ENCODE data around the gene NDUFA6.

NDUFA6 gene

GRCh38 chr22:42091455-42091782, 847 bp upstream of the NDUFA6 start:
- ChIA-PET CTCF (interaction anchor here (0.6 to 2.2 kb wide), 12 partner anchors 11 to 440 kb away, joined by 3 to 16 read pairs (median 3); no protein-coding TSS in a partner anchor), POLR2A (interaction anchor here (1.0 to 4.8 kb wide), 9 partner anchors 11 to 394 kb away, joined by 3 to 57 read pairs (median 6); partner anchors contain the start of genes CENPM, NAGA and SMDT1)
- TF ChIP-seq ELF4 (IDR thresholded peaks at IDR 0.05), result no peak
- TF ChIP-seq FOXM1 (IDR thresholded peaks at IDR 0.05; ENCODE audit: borderline replicate concordance), result peak; percentile 19; the same call in 1 of the 2 replicates
- no peak for DNase-seq (ENCODE audit: extremely low spot score)

GRCh38 chr22:42086051-42086450, 4.5 kb downstream of the NDUFA6 start:
- POLR2A ChIA-PET, result interaction anchor here (0.9 kb wide), 1 partner anchor 139 kb away, joined by 3 read pairs; the partner anchor contains the start of gene CENPM

GRCh38 chr22:42084874-42085273, 5.7 kb downstream of the NDUFA6 start:
- TF ChIP-seq ARNT (IDR thresholded peaks at IDR 0.05) (no peak), PKNOX1 (IDR thresholded peaks at IDR 0.05) (no peak), SUZ12 (IDR thresholded peaks at IDR 0.05) (no peak), TARDBP (IDR thresholded peaks at IDR 0.05) (no peak), ZNF384 (IDR thresholded peaks at IDR 0.05) (no peak)
- DNase-seq (ENCODE audit: extremely low spot score), result no peak
- CTCF ChIA-PET, result no interaction called here
- POLR2A ChIA-PET, result no interaction called here

More at GRCh38 chr22:42086051-42086450, 4.5 kb downstream of the NDUFA6 start:
- no peak for DNase-seq (ENCODE audit: extremely low spot score)
- CTCF ChIA-PET, result interaction anchor here (0.5 kb wide), 1 partner anchor 10 kb away, joined by 3 read pairs; no protein-coding TSS in a partner anchor
- no peak for TF ChIP-seq ZNF384 (IDR thresholded peaks at IDR 0.05)
- no peak for TF ChIP-seq SUZ12 (IDR thresholded peaks at IDR 0.05)

GRCh38 chr22:42083119-42083518, 7.5 kb downstream of the NDUFA6 start:
- CTCF ChIA-PET, result no interaction called here
- no peak for DNase-seq (ENCODE audit: extremely low spot score)
- POLR2A ChIA-PET, result interaction anchor here (2.1 kb wide), 1 partner anchor 12 kb away, joined by 8 read pairs; the partner anchor contains the start of gene NAGA
- TF ChIP-seq TARDBP (IDR thresholded peaks at IDR 0.05) (no peak), CTBP1 (IDR thresholded peaks at IDR 0.05; ENCODE audit: borderline replicate concordance) (no peak), SP1 (IDR thresholded peaks at IDR 0.05) (no peak), FOXK2 (IDR thresholded peaks at IDR 0.05) (no peak), ELF4 (IDR thresholded peaks at IDR 0.05) (no peak)

- peak; percentile 28 for DNase-seq (ENCODE audit: extremely low spot score)
- TF ChIP-seq ELF4 (IDR thresholded peaks at IDR 0.05) (0 out of 2 replicates have a peak, but pooled peaks have one; percentile 12), SUZ12 (IDR thresholded peaks at IDR 0.05) (no peak)
Observed at GRCh38 chr22:42080287-42080686, 10.3 kb downstream of the NDUFA6 start.

GRCh38 chr22:42079319-42080251, 11.0 kb downstream of the NDUFA6 start, which contains the start of gene SMDT1:
Gene SMDT1, plus strand, starts transcription at chr22:42079700. Its CDS starts 69 bp downstream, at chr22:42079769.
- CTCF ChIA-PET, result interaction anchor here (0.6 to 1.4 kb wide), 3 partner anchors 12 to 133 kb away, joined by 3 to 7 read pairs (median 3); partner anchors contain the start of gene CENPM
- DNase-seq (ENCODE audit: extremely low spot score), result peak; percentile 97
- TF ChIP-seq SUZ12 (IDR thresholded peaks at IDR 0.05) (no peak), L3MBTL2 (conservative IDR thresholded peaks at IDR 0.05) (peak; percentile 99), ZNF384 (IDR thresholded peaks at IDR 0.05) (no peak), HDGF (IDR thresholded peaks at IDR 0.05; ENCODE audit: borderline replicate concordance) (peak; percentile 92), ELF4 (IDR thresholded peaks at IDR 0.05) (peak; percentile 15; the same call in 1 of the 2 replicates), PKNOX1 (IDR thresholded peaks at IDR 0.05) (peak; percentile 99)

More at GRCh38 chr22:42080287-42080686, 10.3 kb downstream of the NDUFA6 start:
- CTCF ChIA-PET, result interaction anchor here (0.6 to 1.0 kb wide), 3 partner anchors 11 to 464 kb away, joined by 3 to 4 read pairs (median 3); no protein-coding TSS in a partner anchor
- POLR2A ChIA-PET, result interaction anchor here (0.6 to 4.4 kb wide), 10 partner anchors 9 to 382 kb away, joined by 3 to 57 read pairs (median 4); partner anchors contain the start of genes CENPM, NAGA and NDUFA6

GRCh38 chr22:42078469-42079318, 11.9 kb downstream of the NDUFA6 start:
- ChIA-PET POLR2A (interaction anchor here (1.1 to 4.4 kb wide), 8 partner anchors 8 to 1109 kb away, joined by 3 to 57 read pairs (median 4); partner anchors contain the start of genes CENPM, NAGA and NDUFA6), CTCF (interaction anchor here (1.4 kb wide), 1 partner anchor 132 kb away, joined by 7 read pairs; the partner anchor contains the start of gene CENPM)
- TF ChIP-seq ELF4 (IDR thresholded peaks at IDR 0.05) (no peak), FOXA1 (IDR thresholded peaks at IDR 0.05) (no peak), HDGF (IDR thresholded peaks at IDR 0.05; ENCODE audit: borderline replicate concordance) (no peak), FOXM1 (IDR thresholded peaks at IDR 0.05; ENCODE audit: borderline replicate concordance) (no peak), SP1 (IDR thresholded peaks at IDR 0.05) (no peak), TARDBP (IDR thresholded peaks at IDR 0.05) (no peak)
- DNase-seq (ENCODE audit: extremely low spot score), result peak; percentile 25

More at GRCh38 chr22:42079319-42080251, 11.0 kb downstream of the NDUFA6 start, which contains the start of gene SMDT1:
- POLR2A ChIA-PET, result interaction anchor here (0.6 to 4.4 kb wide), 13 partner anchors 9 to 1108 kb away, joined by 3 to 57 read pairs (median 4); partner anchors contain the start of genes CENPM, NAGA and NDUFA6

Data from HEK293T (cell line).